Measurements from ENCODE around the gene TUBGCP3.

Gene TUBGCP3

DNA sequence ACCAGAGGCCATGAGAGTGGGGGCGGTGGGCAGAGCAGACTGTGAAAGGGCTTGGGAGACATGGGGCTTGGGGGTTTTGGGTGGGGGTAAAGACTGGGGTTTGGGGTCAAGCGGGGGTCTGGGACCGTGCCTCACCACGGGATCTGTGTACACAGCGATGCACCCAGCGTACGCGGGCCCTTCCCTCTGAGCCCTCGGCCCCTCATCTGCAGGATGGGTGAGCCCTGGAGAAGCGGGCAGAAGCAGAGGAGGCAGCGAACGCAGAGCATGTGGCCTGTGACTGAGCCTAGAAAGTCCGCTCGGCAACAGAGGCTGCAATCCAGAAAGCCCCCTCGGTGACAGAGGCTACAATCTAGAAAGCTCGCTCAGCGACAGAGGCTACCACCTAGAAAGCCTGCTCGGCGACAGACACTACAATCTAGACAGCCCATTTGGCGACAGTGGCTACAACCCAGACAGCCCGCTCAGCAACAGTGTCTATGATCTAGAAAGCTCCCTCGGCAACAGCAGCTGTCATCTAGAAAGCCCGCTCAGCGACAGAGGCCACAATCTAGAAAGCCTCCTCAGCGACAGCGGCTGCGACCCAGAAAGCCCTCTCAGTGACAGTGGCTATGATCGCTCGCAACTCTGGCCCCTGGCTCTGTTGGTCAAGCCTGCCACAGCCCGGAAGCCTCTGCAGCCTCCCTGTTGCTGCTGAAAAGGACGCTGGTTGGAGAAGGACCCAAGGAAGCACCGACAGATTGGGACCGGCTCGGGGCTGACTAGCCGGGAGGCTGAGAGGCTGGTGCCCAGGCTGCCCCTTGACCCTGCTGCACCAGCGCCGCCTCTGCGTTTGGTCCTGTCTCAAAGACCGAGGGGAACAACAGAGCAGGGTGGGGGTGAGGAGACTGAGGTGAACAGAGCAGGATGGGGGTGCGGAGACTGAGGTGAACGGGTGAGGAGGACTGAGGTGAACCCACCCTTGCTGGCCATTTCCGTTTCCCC, 143.2 kb downstream of the TUBGCP3 start:
- DNase-seq (ENCODE audit: low read depth, low spot score) = no peak
- no peak for TF ChIP-seq CTCF (IDR thresholded peaks at IDR 0.05; ENCODE audit: low read depth, low read length)
- no peak overlapping the region for H3K4me3 ChIP-seq (ENCODE audit: low read depth, low read length)
- in situ Hi-C loops (cut with HindIII; ENCODE audit: low sequenced_read_pairs) = no loop called here

DNA sequence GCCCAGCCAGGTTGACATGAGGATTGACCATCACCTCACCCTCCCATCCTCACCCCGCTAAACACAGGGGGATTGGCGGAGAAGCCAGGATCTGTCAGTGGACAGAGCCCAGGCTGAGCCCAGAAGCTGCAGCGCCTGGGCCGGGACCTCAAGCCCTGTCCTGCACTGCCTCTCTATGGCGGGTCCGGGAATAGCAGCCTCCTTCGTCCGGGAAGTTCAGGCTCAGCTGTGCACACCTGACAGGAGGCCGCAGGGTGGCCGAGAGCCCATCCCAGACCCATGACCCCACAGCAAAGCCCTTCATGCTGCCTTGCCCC, 144.0 kb downstream of the TUBGCP3 start:
- peak; percentile 17 for DNase-seq (ENCODE audit: low read depth, low spot score)
- no peak overlapping the region for H3K4me3 ChIP-seq (ENCODE audit: low read depth, low read length)
- in situ Hi-C loops (cut with HindIII; ENCODE audit: low sequenced_read_pairs) = no loop called here
- peak; percentile 89 for TF ChIP-seq CTCF (IDR thresholded peaks at IDR 0.05; ENCODE audit: low read depth, low read length)

DNA sequence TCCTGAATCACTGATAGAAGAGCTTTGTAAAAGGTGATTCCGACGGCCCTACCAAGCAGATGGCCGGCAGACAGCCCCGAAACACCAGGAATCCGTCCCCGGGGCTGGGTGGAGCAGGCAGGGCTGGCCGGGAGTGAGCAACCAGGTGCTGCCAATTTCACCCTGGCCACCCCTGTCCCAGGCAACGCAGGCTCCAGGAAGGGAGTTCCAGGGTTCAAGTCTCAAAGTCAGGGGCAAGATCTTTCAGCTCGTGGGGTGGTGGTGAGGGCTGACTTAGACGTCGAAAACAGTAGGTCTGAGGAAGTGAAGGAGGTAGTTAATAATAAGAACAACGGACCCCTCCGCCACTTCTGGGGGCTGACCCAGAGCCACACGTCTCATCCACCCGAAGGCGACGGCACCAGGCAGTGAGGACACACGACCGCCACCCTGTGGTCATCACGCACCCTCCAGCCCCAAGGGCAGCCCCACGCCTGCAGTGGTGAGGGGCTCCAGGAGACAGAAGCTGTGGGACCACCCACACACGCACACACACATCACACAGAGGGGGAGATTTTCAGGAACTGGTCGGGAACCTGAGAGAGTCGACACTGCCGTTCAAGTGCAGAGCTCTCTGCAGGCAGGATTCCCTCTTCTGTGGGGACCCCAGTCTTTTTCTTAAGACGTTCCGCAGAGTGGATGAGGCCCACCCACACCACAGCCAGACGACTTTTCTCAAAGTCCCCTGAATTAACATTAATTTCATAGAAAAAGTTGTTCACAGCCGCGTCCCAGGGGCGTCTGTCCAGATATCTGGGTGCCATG, 144.6 kb downstream of the TUBGCP3 start:
- no peak overlapping the region for H3K4me3 ChIP-seq (ENCODE audit: low read depth, low read length)
- in situ Hi-C loops (cut with HindIII; ENCODE audit: low sequenced_read_pairs) = no loop called here
- DNase-seq (ENCODE audit: low read depth, low spot score) = no peak
- TF ChIP-seq CTCF (IDR thresholded peaks at IDR 0.05; ENCODE audit: low read depth, low read length) = peak; percentile 34

DNA sequence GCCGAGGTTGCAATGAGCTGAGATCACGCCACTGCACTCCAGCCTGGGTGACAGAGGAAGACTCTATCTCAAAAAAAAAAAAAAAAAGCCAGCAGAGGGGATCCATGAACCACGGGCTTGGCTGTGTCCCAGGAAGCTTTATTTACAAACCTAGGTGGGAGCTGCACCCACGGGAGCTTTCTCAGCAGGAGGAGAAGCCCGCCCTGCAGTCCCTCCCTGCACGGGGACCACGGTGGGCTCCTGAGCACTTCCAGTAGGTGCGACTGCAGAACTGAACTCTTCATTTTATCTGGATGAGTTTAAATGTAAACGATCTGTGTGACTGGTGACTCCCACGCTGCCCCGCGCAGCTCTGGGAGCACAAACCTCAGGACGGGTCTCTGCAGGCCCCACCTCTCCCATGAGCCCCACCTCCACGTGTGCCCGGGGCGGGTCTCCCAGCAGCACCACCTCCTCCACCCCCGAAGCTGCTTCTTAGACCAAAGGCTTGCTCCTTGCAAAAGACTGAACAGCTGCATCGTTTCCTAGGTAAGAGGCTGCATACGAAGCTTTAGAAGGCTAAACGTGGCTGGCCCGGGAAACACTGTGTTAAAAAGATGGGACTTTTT, 145.4 kb downstream of the TUBGCP3 start:
- no peak overlapping the region for H3K4me3 ChIP-seq (ENCODE audit: low read depth, low read length)
- DNase-seq (ENCODE audit: low read depth, low spot score) = no peak
- no peak for TF ChIP-seq CTCF (IDR thresholded peaks at IDR 0.05; ENCODE audit: low read depth, low read length)
- in situ Hi-C loops (cut with HindIII; ENCODE audit: low sequenced_read_pairs) = no loop called here

DNA sequence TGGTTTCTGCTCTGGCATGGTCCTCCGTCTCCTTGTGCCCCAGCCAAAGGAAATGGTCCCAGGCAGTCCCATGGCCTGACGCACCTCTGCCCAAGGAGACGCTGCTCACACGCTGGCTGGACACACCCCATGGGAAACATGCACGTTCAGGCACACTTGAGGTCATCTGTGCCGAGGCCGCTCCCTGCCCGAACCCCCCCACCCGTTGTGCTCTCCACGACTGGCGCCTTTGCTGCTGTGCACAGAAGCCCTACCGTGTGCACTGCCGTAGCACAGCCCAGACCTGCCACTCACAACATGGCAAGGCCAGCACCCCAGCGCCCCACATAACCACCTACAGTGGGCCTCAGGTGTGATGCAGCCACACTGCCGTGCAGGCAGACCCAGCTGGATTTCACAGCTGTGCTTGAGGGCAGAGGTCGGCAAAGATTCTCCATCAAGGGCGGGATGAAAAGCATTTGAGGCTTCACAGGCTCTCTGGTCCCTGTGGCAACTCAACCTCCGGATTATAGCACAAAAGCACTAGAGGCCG, 146.1 kb downstream of the TUBGCP3 start:
- no peak for TF ChIP-seq CTCF (IDR thresholded peaks at IDR 0.05; ENCODE audit: low read depth, low read length)
- in situ Hi-C loops (cut with HindIII; ENCODE audit: low sequenced_read_pairs) = no loop called here
- DNase-seq (ENCODE audit: low read depth, low spot score) = no peak
- H3K4me3 ChIP-seq (ENCODE audit: low read depth, low read length) = no peak overlapping the region

- no peak for TF ChIP-seq CTCF (IDR thresholded peaks at IDR 0.05; ENCODE audit: low read depth, low read length)
- in situ Hi-C loops (cut with HindIII; ENCODE audit: low sequenced_read_pairs) = no loop called here
- no peak for DNase-seq (ENCODE audit: low read depth, low spot score)
Observed at GRCh38 chr13:112441226-112441625, 146.7 kb downstream of the TUBGCP3 start.

More at GRCh38 chr13:112441226-112441625, 146.7 kb downstream of the TUBGCP3 start:
- no peak overlapping the region for H3K4me3 ChIP-seq (ENCODE audit: low read depth, low read length)
